GM21360 (cell line): ENCODE measurements around the gene XRCC4.
A peak's percentile ranks its signal among the peaks of the same experiment; 100 is the strongest.
"Not testable (repeated sequence)": the region's sequence is repeated elsewhere in the genome, so short reads cannot be mapped to it uniquely, and the experiment has no call there.

ENCODE experiments used
- ATAC-seq: cut with Tn5 transposase; IDR thresholded peaks from one replicate; pipeline ENCODE4 v1.9.1; 2021; ENCODE audit warnings: mild to moderate bottlenecking, moderate library complexity; ENCODE audit not compliant: unreplicated experiment

The XRCC4 gene

DNA sequence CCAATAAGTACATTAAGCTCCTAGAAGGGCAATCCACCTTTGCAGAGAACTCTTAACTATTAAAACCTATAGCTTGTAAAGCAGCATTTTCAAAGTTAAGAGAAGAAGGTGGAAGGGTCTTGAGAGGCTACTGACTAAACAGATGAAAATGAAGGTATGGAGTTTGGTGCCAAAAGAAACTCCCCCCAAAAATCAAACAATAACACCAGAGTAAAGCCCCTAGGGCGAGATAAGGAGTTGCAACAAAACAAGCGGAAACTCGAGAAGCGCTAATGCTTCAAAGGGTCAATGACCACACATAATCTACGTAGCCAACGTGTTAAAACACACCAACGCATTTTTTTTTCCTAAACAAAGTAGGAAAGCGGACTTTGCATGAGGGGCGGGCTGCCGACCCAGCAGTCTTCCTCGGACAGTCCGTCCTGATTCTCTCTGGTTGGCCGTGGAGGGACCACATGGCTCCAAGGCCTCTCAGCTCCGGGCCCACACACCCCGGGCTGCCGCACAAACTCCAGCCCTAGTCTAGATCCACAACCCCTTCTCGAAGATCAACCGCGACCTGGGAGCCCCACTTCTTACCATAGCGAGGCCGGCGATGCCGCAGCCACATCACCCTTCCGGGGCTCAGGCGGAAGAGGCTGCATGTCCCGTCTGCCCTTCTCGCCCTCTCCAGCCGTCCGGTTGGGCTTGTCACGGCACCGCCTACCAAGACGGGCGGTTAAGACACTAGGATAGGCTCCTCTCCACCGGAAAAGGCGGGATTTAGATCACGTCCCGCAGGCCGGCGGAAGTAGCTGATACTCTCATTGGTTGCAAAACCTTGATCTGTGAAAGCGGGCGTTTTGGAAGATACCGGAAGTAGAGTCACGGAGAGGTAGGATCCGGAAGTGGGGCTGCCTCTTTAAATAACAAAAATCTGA is at the start of gene XRCC4, which contains the start of gene TMEM167A:
XRCC4 (plus strand) TSS at position 806 of the 920 bp plus-strand sequence. CDS start 27,373 bp downstream, outside the sequence.
TMEM167A (minus strand) TSS at position 653 of the 920 bp plus-strand sequence; CDS start at position 582, 71 bp downstream.
- peak; percentile 99 for ATAC-seq

DNA sequence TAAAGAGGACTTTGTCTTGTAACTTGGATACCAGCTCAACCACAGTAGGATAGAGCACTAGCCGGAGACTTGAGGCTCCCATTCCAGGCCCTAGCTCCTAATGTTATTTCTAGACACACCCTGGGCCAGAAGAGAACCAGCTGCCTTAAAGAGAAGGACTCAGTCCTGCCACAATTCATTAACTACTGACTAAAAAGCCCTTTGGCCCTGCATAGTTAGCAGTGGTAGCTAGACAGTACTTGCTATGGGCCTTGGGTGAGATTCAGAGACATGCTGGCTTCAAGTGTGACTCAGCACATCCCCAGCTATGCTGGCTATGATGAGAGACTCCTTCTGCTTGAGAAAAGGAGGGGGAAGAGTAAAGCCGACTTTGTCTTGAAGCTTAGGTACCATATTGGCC is 47.4 kb upstream of the XRCC4 start:
- no peak for ATAC-seq

DNA sequence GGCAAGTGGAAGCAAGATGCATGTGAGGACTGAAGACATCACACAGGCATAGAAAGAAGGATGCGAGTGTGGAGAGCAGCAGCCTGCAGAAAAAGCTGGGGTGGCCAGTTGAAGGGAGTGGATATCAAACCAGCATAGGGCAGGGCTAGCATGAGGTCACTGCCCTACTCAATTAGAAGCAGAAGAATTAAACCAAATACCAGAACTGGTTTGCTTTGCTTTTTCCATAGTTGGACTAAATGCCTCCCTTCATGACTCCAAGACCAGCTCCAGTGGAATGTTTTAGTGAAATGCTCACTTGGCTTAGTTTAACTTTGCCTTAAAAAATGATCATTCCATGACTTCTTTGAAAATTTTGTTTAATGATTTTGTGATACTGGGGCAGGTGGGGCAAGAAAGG is 46.0 kb upstream of the XRCC4 start:
- no peak for ATAC-seq

DNA sequence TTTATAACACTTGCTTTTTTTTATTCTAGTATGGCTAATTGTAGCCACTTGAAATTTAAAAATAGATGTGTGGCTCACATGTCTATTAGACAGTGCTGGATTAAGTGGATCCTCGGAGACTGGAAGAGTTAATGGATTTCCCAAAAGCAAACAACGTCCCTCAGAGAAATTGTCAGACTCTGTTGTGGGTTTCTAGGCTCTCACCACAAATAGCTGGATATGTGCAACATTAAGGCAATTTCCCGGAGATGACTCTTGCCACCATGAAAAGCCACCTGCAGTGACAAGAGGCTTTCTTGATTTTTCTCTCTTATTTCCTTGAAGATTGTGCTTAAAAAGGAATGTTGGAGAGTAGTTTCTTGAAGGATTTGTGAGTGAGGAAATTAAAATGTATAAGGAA is 43.3 kb upstream of the XRCC4 start:
- no peak for ATAC-seq

DNA sequence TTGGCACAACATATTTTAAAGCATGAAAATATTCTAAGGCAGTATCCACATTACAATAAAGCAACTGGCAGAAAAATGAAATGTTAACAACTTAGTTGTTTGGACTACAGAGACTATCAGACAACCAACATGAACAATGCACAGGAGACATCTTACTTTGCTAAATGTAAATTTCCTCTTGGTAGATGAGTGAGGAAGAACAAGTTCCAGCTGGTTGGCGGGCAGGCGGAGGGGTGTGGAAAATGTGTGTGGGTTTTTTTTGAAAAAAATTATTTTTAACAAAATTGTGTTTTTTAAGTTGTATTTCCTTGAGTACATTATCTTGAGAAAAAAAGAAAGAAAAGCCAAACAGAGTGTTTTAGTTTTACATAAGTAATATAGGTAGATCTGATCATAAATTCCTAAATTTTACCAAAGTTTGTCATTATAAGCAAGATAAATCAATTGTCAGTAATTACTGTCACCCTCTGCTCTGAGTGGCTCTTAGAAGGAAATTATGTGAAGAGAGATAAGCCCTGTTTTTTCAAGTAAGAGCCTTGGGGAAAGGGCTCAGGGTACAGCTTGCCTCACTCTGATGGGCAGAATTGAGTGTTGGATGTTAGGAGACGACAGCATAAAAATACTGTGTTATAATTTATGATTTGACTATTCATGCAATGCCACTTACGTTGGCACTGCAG is 42.7 kb upstream of the XRCC4 start:
- ATAC-seq = no peak

DNA sequence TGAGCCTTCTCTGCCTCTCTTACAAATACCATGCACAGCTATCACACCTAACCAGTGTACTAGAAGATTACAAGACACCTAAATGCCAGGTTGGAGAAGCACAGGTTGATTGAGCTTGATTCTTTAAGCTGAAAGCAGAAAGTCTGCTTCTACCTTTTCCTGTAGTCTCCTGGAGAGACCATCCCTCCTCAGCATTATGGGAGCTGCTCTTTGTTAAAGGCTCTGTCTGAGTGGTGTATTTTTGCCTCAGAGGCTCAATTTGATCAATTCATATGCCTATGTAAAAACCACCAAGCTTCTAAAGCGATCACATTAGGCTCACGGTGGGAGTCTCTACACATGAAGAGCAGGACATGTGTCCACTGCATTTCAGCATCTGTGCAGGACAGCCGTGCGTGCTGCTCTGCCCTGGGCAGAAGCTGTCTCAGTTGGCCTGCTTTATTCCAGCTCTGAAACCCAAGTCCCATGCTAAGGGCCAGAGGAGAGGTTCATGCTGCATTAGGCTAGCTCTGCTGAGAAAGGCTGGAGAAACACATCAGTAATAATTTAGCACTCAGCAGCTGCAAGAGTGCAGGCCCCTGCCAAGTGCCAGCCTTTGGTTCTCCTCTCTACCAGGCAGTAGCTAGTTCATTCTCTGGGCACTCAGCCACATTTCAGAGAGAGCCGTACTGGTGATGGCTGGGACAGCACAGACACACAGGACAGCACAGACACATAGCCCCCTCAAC is 41.8 kb upstream of the XRCC4 start:
- no peak for ATAC-seq

DNA sequence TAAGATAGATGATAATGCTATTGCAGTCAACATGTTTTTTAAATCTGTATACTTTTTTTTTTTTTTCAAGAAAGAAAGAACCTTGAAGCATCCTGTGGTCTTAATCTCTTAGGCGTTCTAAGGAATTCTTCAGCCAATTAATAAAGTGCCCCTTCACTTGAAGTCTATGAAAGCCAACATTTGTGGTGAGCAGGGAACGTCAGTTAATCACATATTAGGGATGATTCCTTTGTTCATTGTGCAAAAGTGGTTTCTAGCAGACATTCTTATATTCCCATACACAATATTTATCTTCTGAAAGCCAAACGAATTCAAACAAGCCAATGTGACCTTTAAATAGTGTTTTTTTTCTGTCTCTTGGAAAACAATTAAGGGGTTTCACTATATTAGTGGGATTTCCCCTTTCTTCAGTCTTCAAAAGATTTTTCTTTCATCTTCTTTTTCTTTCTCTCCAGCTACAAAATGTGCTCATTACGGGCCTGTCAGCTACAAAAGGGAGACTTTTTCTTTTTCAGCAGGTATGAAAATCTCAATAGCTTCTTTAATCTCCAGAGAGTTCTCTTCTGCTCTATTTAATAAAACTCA is 40.3 kb upstream of the XRCC4 start:
- ATAC-seq = no peak

DNA sequence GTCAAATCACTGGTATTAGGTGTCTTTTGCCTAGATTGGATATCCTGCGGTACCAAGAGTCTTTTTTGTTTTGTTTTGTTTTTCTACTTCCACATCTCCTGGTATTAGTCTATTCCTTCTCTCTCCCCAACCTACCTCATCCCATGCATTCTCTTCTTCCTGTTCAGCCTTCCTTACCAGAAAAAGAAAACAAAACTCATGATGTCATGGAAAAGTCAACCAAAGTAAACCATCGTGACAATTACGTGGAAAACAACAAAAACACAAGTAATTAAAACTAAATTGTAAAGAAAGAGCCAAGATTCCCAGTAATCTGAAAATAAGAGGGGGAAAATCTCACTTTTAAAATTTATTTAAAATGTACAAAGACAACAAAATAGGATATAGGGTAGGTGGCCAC is 38.4 kb upstream of the XRCC4 start:
- no peak for ATAC-seq

DNA sequence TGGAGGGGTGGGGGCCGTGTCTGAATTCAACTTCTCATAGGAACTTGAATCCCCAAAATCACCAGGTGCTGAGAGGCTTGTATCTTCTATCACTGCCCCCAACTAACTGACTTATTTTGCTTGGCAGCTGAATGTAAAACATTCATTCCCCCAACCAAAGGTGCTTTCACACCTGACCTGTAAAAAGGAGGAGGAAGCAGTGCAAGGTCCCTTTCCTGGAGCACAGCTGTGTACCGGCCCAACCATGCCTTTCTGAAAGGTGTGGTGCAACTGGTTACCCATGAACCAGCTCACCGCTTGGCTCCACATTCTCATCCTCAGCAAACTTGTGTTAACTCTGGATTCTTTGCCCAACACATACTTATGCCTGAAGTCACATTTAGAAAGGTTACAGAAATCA is 34.8 kb upstream of the XRCC4 start:
- ATAC-seq = no peak

DNA sequence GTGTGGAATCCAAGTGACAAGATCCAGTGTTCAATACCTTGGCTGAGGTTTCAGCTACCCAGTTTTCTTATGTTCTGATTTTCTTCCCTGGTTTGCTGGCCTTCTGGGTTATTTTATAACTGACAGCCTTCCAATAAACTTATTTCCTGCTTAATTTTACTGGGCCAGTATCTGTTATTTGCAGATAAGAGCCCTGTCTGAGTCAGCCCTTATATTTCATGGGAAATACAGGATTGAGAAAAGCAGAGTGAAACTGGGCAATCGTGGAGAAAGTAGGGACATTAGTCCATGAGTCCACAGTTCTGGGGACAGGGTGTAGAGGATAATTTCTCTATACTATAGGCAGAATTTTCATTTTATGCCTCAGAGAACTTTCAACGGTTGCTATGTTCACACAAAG is 32.4 kb upstream of the XRCC4 start:
- no peak for ATAC-seq

DNA sequence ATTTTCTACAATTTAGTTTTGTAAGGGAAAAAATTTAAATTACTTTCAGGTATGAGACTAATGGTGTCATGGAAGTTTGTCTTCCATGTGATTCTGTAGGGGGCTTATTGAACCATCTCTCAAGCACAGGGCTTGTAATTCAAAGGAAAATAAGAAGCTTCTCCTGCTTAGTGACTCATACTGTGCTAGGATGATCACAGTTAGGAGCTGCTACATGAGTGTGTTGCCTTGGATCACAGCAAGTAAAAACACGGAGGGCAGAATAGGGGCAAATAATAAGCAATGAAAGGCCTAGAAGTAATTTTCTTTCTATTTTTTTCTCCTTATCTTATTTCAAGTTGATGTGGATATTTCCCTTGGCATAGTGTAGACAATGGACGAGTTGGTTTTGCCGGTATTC is 29.1 kb upstream of the XRCC4 start:
- ATAC-seq = no peak

DNA sequence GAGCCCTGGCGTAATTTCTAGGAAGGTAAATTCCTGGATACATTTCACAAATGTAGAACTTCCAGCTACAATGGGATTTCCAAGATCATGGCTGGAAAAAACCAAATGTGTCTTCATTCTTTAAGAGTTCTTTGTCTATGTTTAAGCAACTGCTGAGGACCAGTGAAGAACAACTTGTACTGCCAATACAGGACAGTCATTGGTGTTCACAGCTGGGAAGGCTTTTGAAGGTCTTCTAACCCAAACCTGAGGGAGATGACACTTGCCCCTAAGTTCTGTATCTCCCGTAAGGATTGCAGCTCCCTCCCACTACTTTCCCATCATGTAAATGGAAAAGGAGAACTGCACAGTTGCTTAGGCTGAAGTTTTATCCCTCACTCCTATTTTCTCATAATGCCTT is 28.5 kb upstream of the XRCC4 start:
- ATAC-seq = no peak

DNA sequence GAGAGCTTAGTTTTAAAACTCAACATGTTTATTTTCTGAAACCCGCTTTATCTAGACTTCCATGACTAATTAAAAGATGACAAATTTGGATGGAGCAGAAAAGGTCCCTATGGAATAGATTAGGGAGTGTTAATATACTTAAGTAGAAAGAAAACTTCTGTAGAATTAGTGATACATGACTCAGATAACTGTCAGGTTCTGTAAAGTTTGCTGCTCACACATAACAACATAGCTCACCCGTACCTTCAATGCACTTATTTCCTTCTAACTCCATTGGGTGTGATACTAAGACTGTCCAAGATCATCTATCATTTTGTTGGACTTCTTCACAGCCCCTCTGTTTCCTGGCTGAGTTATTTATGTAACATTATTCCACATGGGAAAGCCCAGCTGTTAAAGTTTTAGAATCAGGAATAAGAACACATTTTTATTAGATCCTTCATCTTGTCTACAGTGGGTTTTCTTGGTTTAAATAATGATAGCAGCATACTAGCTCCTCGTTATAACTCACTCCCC is 27.9 kb upstream of the XRCC4 start:
- ATAC-seq = no peak

DNA sequence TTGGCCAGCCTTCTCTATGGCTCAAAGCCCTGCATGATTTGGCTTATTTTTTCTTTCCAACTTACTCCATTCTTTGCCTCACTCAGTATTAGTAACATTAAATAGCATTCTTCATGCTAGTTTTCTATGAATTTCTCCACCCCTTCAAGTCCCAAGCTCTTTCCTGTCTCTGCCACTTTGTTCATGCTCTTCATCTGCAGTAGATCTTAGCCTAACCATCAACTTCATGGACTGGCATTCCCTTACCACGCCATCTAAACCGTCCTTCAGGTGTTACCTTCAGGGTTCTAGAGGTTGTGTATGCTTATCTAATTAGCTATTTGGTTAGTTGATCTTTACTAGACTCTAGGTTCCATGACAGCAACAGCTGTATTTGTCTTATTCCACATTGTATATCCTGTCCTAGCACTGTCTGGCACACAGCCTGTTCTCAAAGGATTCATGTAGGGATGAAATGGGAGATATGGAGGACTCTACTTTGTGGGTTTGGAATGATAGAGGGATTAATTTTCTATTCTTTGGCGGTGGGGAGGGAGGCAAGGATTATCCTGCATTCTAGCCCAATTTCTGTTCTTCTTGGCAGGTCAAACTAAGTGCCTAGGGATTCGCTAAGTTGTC is 26.5 kb upstream of the XRCC4 start:
- ATAC-seq = no peak

DNA sequence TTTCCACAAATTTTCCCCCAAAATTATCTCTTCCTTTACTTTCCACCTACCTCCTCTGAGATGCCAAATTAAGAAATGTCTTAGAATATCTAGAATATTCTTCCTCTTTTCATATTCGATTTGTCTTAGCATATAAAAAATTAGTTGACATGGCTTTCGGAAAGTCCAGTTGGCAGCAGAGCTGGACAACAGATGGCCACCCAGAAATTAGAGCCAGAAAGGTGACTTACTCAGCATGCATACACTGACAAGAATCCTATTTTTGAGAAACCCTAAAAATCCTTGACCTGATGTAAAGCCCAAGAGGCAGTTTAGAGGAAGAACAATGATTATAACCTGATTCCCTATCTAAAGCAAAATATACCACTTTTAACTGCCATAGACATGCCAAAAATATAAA is 22.2 kb upstream of the XRCC4 start:
- no peak for ATAC-seq

DNA sequence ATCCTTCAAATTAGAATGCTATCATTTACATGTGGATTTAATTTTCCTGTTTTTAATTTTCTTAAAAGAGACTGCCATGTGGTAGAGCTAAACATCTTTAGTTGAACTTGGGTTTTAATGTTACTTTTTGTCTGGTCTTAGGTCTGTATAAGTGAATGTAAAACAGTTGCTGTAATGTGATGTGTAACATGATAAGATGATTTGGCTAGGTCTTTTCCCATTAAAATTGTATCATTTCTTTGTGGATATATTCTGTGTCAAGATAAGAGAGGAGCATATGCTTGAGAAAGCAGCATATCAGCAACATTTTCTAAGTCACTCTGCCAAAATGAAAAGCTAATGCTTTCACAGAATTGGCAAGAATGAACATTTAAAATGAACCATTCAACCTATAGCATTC is 18.6 kb upstream of the XRCC4 start:
- ATAC-seq = no peak

DNA sequence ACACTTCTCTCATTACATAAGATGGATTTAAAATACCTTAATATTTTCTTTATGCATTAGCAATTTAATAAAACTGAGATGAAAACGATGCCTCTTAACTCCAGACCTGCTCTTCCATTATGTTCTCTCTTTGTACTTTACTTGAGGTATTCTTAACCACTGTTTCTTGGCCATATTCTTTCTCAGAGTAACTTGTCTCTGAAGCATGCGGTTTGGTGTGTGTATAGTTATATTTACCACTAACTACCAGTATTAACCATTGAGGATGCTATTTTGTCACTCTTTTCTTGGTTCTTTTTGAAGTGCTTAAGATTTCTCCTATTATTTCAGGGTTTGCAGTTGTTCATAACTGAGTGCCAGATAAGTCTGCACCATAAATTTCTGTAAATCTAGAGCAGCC is 18.0 kb upstream of the XRCC4 start:
- ATAC-seq = no peak

DNA sequence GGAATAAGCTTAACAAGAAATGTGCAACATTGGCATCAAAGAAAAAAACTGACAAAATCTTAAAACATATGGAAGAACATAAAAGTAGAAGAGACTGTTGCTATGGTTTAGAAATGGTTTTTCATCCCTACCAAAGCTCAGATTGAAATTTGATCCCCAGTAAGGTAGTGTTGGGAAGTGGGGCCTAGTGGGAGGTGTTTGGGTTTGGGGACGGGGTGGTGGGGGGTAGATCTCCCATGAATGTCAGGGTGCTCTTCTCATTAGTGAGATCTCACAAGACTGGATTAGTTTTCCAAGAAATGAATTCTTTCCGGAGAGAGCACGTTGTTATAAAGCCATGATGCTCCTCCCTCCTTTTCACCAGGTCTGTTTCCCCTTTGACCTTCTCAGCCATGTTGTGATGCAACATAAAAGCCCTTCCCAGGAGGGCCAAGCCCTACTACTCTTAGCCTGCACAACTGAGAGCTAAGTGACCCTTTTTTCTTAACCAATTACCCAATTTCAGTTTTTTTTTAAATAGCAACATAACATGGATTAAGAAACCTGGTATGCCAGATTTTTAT is 10.7 kb upstream of the XRCC4 start:
- ATAC-seq = no peak

DNA sequence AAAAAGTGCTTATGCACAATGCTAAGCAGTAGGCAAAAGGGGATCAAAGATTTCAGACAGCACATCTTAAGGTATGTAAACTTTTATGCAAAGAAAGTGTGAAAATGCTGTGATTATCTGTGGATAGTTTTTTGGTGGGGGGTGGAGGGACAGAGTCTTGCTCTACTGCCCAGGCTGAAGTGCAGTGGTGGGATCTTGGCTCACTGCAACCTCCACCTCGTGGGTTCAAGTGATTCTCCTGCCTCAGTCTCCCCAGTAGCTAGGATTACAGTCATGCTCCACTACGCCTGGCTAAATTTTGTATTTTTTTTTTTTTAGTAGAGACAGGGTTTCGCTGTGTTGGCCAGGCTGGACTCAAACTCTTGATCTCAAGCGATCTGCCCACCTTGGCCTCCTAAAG is 10.0 kb upstream of the XRCC4 start:
- not testable (repeated sequence) for ATAC-seq
